GM19372 (cell line): ENCODE data around the gene SLC7A5.
"Not testable (repeated sequence)": the region's sequence is repeated elsewhere in the genome, so short reads cannot be mapped to it uniquely, and the experiment has no call there.

Source experiments
- ATAC-seq: cut with Tn5 transposase; IDR thresholded peaks from one replicate; pipeline ENCODE4 v1.9.1; 2021; ENCODE audit warnings: mild to moderate bottlenecking, low read depth, moderate library complexity; ENCODE audit not compliant: unreplicated experiment

The SLC7A5 gene

DNA sequence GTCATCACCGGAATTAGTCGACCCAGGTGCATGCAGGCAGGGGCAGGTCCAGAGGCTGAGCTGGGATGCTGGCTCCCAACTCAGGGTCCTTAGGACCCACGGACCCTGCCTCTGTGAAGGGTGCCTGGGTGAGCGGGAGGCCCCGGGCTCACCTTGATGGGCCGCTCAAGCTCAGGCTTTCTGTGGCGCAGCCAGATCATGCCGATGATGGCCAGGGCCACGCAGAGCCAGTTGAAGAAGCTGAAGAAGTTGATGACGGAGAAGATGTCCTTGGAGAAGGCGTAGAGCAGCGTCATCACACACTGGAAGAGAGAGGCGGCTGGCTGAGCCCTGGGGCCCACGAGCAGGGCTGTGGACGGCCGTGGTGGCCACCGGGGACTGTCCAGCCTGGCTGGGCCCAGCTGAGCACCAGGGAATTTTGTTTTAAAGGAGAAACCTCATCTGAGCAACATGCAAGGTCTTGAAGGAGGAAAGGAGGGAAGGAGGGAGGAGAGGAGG is 32.9 kb downstream of the SLC7A5 start:
- no peak for ATAC-seq

DNA sequence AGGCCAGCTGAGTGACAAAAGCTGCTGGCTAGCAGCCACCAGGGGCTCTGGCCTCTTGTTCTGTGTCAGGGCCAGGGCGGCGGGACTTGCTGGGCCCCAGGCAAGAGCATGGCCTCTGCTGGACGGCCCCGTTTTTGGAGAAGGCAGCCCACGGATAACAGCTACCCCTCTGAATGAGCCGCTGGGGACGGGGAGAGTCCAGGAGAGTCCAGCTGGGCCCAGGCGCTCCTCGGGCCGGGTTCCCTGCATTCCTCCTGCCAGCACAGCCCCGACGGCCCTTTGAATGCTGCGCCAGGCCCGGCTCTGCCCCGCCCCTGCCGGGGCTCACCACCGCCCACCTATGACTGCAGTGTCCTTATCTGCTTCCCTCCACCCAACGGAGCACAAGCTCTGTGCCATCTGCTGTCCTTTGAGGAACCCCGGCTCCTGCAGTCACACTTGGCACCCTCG is 33.4 kb downstream of the SLC7A5 start:
- ATAC-seq: no peak

DNA sequence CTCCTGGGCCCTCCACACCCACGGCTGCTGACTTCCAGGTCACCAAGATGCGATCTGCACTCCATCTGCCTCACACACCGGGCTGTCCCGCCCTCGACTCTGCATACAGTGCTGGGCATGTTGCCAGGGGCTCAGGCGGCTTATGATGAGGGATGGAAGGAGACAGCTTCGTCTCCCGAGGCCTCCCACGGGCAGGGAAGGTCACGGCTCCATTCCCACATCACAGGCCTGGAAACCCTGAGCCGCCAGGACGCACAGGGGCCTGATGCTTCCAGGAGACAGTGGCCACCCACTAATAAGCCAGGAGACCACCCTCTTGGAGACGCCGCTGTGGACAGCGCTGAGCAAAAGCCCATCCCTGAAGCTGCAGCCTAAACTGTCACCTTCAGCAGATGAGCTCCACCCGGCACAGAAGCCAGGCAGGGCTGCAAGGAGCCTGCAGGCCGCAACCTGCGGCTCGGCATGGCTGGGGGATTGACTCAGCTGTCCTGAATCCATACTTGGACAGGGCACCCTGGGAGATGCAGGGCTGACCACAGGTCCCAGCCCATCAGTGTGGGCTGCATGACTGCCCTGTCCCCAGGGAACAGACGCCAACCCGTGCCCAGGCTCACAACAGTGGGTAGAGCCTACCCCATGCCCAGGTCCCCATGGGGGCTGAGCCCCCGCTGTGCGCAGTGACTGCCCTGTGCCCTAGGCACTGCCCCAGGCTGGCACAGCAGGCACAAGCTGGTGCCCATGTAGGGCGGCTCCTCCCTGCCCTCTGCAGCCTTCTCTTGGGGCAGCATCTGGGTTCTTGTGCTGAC is 34.4 kb downstream of the SLC7A5 start:
- ATAC-seq: no peak

DNA sequence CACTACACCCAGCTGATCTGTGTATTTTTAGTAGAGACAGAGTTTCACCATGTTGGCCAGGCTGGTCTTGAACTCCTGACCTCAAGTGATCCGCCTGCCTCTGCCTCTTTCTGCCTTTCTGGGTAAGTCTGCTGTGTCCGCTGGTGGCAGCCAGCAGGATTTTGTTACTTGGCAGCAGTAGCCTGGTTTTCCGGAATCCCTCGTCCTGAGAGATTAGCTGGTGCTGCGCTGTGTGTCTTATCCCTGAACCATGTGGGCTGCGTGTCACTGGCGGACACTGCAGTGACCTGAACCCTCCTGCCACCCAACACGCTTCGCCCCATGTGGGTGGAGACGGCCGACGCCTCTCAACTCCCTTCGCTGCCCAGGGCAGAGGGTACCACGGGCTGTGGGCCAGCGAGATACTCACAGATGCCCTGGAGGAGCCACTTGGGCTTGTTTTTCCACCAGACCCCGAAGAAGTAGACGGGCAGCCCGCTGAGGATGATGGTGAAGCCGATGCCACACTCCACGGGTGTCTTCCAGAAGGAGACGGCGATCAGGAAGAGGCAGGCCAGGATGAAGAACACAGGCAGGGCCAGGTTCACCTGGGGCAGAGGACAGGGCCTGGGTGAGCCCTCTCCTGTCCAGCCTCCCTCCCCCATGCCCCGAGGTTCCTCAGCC is 35.2 kb downstream of the SLC7A5 start:
- ATAC-seq: no peak

DNA sequence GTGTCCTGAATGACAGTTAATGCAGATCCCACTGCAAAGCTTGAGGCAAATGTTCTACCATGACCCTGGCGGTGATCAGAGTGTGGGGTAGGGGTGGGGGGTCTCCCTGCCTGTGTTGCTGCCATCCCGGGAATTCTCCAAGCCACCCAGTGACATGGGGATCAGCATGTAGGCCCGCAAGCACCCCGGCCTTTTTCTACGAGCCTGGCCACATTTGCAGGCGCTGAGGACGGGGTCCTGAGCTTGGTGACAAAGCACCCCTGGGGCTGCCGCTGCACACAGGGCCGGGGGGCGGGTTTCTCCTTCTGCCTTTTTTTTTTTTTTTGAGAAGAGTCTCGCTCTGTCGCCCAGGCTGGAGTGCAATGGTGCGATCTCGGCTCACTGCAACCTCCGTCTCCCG is 35.8 kb downstream of the SLC7A5 start:
- no peak for ATAC-seq

DNA sequence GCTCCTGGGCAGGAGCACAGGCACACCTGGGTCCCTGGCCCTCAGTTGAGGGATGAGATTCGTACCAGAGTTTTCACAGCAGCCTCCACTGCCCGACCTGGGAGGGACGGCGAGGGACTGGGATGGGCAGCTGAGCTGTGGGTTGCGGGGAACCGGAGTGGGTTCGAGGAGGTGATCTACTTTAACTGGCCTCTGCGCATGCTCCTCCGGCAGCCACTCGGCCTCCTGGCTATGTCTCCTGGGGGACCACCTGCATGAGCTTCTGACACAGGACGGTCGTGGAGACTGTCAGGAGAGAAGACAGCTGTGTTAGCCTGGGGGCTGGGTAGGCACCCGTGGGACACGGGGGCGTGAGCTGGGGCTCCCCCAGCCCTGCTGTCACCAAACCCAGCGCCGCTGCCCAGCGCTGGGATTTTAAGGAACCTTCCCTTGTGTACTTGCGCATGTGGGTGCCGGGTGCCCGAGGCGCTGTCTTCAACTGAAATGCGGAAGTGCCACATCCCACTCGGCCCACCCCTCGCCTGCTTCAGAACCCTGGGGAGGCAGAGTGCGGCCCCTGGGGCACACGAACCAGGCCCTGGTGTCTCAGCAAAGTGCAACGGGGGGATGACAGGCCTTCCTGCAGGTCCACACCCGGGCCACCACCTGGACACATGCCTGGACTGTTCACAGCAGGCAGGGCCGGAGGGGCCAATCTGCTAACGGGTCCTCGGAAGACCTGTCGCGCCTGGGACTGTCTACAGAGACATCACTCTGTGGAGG is 36.4 kb downstream of the SLC7A5 start:
- no peak for ATAC-seq

DNA sequence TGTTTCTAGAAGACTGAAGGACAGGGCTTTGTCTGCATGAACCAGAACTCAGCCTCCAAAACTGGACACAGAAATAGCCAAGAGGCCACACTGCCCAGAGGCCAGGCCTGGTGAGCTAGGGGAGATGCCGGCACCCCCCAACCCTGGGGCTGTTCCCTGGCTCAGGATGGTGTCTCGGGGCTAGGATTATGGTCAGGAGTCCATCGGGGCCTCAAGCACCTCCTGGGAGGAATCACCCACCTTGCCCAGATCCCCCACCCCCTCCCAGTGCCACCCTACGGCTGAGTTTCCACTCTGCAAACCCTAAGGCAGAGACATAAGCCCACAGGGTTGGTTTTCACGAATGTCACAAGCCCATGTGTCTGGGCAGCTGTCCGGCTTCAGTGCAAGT is 37.2 kb downstream of the SLC7A5 start:
- no peak for ATAC-seq

DNA sequence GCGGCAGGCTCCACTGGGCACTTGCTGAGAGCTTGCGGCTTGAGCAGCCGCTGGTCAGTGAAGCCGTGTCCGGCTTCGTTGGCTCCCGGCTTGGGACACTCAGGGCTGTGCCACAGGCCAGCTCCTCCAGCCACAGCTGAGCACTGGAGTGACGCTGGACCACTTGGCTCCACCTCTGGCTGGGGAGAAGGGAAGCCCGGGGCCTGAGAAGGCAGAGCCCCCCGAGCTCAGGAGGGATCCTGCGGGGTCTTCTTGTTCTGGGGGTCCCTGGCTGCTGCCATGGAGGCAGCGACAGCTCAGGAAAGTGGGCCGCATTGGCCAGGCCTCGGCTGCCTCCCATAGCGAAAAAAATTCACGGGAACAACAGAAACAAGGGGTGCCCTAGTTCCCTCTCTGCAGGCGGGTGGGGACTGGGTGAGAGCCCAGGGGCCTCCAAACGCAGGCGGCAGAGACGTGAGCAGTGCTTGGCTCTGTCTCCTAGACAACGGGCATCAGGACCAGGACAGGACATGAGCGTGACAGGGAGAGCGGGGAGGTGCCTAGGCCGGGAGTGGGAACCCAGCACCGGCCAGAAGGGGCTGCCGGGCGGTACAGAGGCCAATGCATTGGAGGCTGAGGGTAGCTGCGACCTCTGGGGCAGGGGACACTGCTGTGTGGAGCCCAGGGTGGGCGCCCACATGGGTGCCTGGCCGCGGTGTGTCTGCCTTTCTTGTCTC is 37.7 kb downstream of the SLC7A5 start:
- no peak for ATAC-seq

DNA sequence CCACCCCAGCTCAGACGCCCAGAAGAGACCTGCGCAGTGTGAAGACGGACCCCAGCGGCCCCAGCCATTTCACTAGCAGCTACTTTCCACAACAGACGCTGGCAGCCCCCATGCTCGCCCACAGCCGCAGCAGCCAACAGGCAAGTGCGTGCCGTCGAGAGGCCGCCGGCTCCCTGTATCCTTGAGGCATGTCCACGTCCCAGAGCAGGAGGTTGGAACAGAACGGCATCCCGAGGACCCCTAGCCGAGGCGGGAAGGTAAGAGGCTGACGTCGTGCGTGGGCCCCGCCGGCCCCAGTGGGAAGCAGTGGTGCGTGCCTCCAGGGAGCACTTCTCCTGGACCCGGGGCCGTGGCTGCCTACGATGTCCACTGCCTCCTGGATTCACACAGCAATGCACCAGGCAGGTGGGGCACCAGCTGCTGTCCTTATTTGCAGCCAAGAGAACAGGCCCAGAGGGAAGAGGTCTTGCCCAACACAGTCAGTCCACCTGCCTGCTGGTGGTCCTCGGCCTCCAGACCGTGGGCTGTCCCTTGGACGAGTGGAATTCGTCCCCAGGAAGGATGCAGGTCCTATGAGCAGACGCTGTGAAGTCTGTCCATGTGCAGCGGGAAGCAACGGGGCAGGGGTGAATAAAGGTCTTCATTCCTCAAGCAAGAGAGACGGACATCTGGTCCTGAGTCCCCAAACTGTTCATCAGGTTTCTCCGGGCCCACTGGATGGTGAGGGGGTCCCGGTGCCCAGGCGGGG is 38.5 kb downstream of the SLC7A5 start:
- no peak for ATAC-seq

DNA sequence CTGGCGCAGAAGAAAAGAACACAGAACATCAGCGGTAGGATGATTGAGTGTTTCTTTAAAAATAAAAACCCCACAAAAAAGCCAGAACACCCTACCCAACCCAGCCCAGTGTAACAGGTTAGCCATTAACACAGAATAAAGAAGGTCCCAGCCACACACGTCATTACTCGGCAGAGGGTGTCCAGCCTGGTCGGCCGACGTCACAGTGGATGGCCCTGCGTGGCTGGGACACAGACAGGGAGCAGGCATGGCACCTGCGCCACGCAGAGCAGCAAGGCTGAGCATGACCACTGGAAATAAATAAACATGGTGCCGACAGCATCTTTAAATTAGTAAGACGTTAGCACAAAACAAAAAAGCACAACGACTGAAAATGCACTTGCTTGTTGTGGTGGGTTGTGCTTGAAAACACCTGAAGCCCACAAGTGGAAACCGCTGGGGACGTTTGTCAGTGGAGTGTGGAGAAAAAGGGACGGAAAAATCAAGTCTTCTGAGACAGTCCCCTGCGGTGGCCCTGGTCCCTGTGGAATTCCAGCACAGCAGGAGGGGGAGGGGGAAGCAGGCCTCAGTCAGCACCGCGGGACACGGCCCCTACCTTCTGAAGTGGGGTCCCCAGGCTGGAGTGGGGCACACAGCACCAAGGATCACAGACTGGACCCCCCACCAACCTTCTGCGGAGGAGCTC is 39.2 kb downstream of the SLC7A5 start:
- no peak for ATAC-seq

DNA sequence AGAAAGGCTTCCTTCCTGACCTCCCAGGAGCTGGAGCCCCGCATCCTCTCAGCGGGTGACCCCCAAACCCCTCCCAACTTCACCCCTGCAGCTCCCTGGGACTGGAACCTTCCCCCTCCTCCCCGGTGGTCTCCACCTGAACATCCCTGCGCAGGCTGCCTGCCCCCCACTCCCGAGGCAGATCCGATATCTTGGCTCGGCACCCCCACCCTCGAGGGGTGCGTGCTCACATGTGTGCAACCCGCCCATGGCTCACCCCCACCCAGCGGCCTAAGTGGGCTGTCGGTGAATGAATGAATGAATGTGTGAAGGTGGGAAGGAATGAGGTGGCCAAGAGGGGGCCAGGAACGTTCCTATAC is 39.7 kb downstream of the SLC7A5 start:
- ATAC-seq: no peak

DNA sequence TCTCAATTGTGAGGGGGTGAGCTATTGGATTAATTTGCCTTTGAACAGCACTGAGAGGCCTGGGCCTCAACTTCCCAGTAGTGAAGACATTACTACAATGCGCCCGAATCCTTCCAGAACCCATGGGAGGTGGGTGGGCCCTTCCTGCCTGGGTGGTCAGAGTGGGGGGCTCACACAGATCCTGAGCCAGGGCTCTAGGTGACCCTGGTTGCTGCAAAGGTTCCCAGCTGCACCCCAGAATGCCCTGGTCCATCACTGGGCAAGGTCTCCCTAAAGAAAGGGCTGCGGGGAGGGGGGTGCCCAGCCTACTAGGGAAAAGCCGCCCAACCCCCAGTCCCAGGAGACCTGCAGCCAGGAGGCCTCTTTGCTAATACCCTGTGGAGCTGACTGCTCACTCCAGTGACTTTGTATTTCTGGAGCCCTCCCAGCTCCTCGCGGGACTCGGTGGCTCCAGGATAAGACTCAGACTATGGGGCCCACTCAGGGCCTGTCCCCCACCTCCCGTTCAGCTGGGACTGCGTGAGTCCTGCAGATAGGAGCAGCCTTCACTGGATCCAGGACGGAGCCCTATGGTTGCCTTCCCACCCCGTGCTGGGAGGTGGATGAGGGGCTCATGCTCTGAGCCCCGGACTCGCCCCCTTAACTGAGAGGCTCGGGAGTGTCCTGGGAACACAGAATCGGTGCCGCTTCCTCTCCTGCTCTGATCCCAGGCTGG is 40.2 kb downstream of the SLC7A5 start:
- no peak for ATAC-seq

DNA sequence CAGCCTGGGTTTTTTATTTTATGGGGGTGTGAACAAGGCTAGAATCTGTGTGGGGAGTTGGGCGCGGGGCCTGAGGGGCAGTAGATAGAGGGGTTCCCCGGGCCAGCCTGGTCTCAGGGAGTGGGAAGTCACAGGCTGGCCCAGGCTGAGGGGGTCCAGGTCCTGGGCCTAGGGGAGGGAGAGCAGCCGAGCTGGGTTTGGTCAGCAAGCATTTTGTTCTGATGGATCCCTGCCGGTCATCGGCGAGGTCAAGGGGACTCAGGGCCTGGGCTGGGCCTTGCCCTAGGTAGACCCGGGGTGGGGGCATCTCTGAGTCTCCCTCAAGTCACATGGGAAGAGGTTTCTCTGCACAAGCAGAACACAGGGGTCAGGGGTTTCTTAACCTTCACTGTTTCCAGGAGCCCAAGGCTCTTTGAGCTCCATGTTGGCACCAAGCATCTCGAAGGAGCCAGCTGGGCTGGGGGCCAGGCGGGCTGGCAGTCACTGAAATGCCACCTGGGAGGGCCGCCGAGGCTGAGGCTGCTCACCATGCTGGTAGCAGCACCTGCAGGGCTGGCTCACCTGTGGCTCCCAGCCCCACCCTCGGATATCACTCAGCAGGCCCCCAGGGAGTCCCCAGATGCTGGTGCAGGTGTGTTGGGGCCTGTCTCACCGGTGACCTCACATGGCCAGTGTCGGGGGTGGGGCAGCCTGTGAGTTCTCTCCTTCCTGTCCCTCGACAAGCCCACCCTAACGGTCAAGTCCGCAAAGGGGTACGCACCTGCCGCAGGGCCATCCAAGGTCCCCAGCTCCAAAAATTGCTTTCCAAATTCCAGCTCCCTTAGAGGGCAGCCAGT is 41.0 kb downstream of the SLC7A5 start:
- no peak for ATAC-seq

DNA sequence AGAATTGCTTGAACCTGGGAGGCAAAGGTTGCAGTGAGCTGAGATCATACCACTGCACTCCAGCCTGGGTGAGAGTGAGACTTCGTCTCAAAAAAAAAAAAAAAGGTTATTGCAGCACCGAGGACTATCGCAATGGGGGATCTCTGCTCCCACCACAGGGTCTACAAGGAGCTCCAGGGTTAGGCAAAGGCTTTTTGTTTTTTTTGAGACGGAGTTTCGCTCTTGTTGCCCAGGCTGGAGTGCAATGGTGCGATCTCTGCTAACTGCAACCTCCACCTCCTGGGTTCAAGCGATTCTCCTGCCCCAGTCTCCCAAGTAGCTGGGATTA is 41.8 kb downstream of the SLC7A5 start:
- ATAC-seq: not testable (repeated sequence)

DNA sequence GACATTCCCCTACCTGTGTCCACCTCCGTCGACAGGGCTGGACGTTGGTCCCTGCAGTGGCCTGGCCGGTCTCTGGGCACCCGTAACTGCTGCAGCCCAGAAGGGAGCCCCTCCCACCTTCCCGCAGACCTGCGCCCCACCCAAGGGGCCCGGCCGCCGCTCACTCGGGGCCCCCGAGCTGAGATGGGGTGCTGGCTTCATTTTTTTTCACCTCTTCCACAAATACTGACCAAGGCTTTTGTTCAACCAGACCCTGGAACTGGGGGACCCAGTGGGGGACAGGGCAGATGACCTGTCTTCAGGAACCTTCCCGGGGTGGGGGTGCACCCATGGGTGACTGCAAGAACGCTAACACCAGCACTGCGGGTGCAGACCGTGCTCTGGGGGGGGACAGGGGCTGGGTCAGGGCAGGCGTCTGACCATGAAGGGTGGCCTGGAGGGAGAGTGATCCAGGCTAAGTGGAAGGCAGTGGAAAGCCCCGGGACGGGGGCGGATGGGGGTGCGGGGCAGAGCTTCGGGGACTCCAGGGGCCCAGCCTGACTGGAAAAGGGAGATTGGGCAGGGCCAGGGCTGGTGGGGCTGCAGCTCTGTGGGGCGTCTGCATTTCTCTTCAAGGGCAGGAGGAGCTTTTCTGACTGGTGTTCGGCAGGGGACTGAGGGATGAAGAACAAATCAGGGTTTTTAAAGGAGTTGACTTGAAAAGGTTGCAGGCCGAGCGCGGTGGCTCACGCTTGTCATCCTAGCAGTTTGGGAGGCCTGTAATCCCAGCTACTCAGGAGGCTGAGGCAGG is 42.3 kb downstream of the SLC7A5 start:
- no peak for ATAC-seq

DNA sequence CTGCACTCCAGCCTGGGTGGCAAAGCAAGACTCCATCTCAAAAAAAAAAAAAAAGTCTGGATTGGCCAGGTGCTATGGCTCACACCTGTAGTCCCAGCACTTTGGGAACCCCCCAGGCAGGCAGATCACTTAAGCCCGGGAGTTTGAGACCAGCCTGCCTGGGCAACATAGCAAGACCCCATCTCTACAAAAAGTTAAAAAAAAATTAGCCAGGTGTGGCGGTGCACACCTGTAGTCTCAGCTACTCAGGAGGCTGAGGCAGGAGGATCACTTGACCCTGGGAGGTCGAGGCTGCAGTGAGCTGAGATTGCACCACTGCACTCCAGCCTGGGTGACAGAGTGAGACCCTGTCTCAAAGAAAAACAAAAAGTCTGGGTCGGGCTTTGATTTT is 42.9 kb downstream of the SLC7A5 start:
- not testable (repeated sequence) for ATAC-seq

DNA sequence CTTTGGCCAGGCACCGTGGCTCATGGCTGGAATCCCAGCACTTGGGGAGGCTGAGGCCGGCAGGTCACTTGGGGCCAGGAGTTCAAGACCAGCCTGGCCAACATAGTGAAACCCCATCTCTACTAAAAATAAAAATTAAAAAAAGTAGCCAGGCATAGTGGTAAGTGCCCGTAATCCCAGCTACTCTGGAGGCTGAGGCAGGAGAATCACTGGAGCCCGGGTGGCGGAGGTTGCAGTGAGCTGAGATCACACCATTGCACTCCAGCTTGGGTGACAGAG is 43.5 kb downstream of the SLC7A5 start:
- not testable (repeated sequence) for ATAC-seq
